K562 (cell line): Measurements from ENCODE around the gene PKP1. TPM values are rescaled to one million over a fixed set of nuclear protein-coding genes. Genes with fewer than 3 reads are reported as not detected.

Source experiments
- ATAC-seq: fragments of 200-7000 bp; cut with Tn5 transposase; 3 replicates; pipeline ENCODE4 v1.9.1; 2020; ENCODE audit warnings: moderate library complexity
- BruUV-seq: library from RNA; stranded (reverse); fragments of 400-500 nt; replicated peaks from 2 replicates; lab custom pipeline; 2021; lab: Mats Ljungman, UMichigan
- CTCF ChIA-PET: fragments of 300-600 bp; formaldehyde crosslinking; extraction: SDS; loops from one replicate; lab custom pipeline; 2021; ENCODE audit warnings: low intra/inter-chr PET ratio; lab: Yijun Ruan, JAX
- POLR2A ChIA-PET: fragments of 300-600, 350-650 bp; sonication (Branson Sonifier 250); formaldehyde crosslinking; extraction: SDS; loops from one replicate; lab custom pipeline; 2021; ENCODE audit warnings: antibody characterized with exemption, inconsistent platforms; lab: Yijun Ruan, JAX
- DNase-seq, 4 experiments: peaks; one replicate each; pipeline versions ENCODE4 v3.0.0 to v3.0.0-alpha.2; 2011 to 2018; ENCODE audit warnings: low spot score in 3 of 4, mixed read lengths in 3 of 4; ENCODE audit errors: extremely low read depth in 1 of 4
- FAIRE-seq: peaks from 2 replicates; lab custom pipeline; 2011; peaks lifted over from hg19 to GRCh38; lab: Jason Lieb, UNC
- H2AFZ ChIP-seq: 2 replicates; pipeline ENCODE4 v1.6.0; 2011; ENCODE audit warnings: low read depth, low read length, control low read depth, inconsistent platforms
- H3K27ac ChIP-seq: fragments of 200-600 bp; 3 replicates; pipeline ENCODE4 v1.8.0; 2011; ENCODE audit warnings: low read depth, mild to moderate bottlenecking, control low read depth, inconsistent platforms, low read length, moderate library complexity, mixed read lengths; ENCODE audit errors: extremely low read depth
- H3K27me3 ChIP-seq, 2 experiments: fragments of 300-600 bp in 1 of 2; 2 replicates in 1 of 2; 3 replicates in 1 of 2; pipeline versions ENCODE4 v1.6.0 to v1.8.0; 2011; ENCODE audit warnings: inconsistent platforms in 2 of 2, low read length in 2 of 2, mild to moderate bottlenecking in 1 of 2, mixed read lengths in 1 of 2, moderate library complexity in 1 of 2; ENCODE audit not compliant: control insufficient read depth in 2 of 2, insufficient read depth in 2 of 2
- H3K36me3 ChIP-seq: fragments of 300-600 bp; 3 replicates; pipeline ENCODE4 v1.8.0; 2011; ENCODE audit warnings: mild to moderate bottlenecking, low read length, inconsistent platforms; ENCODE audit not compliant: control insufficient read depth, insufficient read depth
- H3K4me1 ChIP-seq, 2 experiments: fragments of 200-600 bp in 1 of 2; replicated peaks in 1 of 2; 2 replicates in 1 of 2; 3 replicates in 1 of 2; pipeline versions ENCODE4 v1.5.1 to v1.8.0; 2011; ENCODE audit warnings: inconsistent platforms in 2 of 2, low read length in 2 of 2, mild to moderate bottlenecking in 1 of 2, mixed read lengths in 1 of 2, moderate library complexity in 1 of 2; ENCODE audit not compliant: control insufficient read depth in 2 of 2, insufficient read depth in 2 of 2
- H3K4me2 ChIP-seq: 2 replicates; pipeline ENCODE4 v1.6.1; 2011; ENCODE audit warnings: low read length, control low read depth, inconsistent platforms, mixed read lengths; ENCODE audit not compliant: insufficient read depth
- H3K4me3 ChIP-seq: fragments of 200-600 bp; sonication (generic), shearing (Covaris generic); 2 replicates; pipeline ENCODE4 v1.5.1; 2016; ENCODE audit warnings: control low read depth, inconsistent platforms
- H3K79me2 ChIP-seq: fragments of 200-600 bp; 3 replicates; pipeline ENCODE4 v1.8.0; 2011; ENCODE audit warnings: low read length, inconsistent platforms; ENCODE audit not compliant: control insufficient read depth, insufficient read depth
- H3K9ac ChIP-seq, 2 experiments: 2 replicates each; pipeline versions ENCODE4 v1.6.0 to v1.6.1; 2011; ENCODE audit warnings: low read depth in 2 of 2, low read length in 2 of 2, control low read depth in 1 of 2, inconsistent platforms in 1 of 2, mild to moderate bottlenecking in 1 of 2, mixed read lengths in 1 of 2; ENCODE audit not compliant: insufficient read depth in 1 of 2
- H3K9me1 ChIP-seq: one replicate; pipeline ENCODE4 v1.6.0; 2011; ENCODE audit warnings: inconsistent platforms, mild to moderate bottlenecking, low read length, moderate library complexity; ENCODE audit not compliant: control insufficient read depth, insufficient read depth
- H3K9me3 ChIP-seq: replicated peaks from 2 replicates; pipeline ENCODE4 v1.5.1; 2011; ENCODE audit warnings: low read depth, low read length, inconsistent platforms; ENCODE audit not compliant: control insufficient read depth, insufficient read depth
- H4K20me1 ChIP-seq: replicated peaks from 2 replicates; pipeline ENCODE4 v1.6.1; 2011; ENCODE audit warnings: low read length, inconsistent platforms, mixed read lengths; ENCODE audit not compliant: control insufficient read depth, insufficient read depth
- CREBBP ChIP-seq: IDR thresholded peaks from one replicate; pipeline ENCODE4 v1.6.1; 2012; ENCODE audit warnings: low read depth, mild to moderate bottlenecking, control low read depth, inconsistent platforms, low read length
- GATAD2A ChIP-seq: fragments of 450-650 bp; IDR thresholded peaks from 2 replicates; pipeline ENCODE4 v1.6.1; 2017
- MAFF ChIP-seq: IDR thresholded peaks from 2 replicates; pipeline ENCODE4 v1.6.1; 2012; ENCODE audit warnings: low read length, improper control_type of control experiment
- PHF20 ChIP-seq: fragments of 450-650 bp; IDR thresholded peaks from 2 replicates; pipeline ENCODE4 v1.6.1; 2018; ENCODE audit not compliant: partially characterized antibody
- PHF8 ChIP-seq: fragments of 200-600 bp; sonication (generic); IDR thresholded peaks from 2 replicates; pipeline ENCODE4 v1.6.1; 2012; ENCODE audit warnings: mixed run types, mild to moderate bottlenecking, inconsistent platforms, low read length, moderate library complexity, borderline replicate concordance
- SMARCE1 ChIP-seq: fragments of 450-650 bp; IDR thresholded peaks from 2 replicates; pipeline ENCODE4 v1.7.1; 2016; ENCODE audit warnings: mild to moderate bottlenecking
- STAG1 ChIP-seq: sonication (generic); formaldehyde crosslinking; IDR thresholded peaks from 2 replicates; pipeline ENCODE4 v1.5.0; 2020; ENCODE audit warnings: missing genetic modification reagents, borderline replicate concordance
- ZC3H11A ChIP-seq: IDR thresholded peaks from 2 replicates; pipeline ENCODE4 v1.6.1; 2012; ENCODE audit warnings: low read depth, low read length, improper control_type of control experiment
- ZKSCAN1 ChIP-seq: fragments of 150-350 bp; IDR thresholded peaks from 2 replicates; pipeline ENCODE4 v1.6.1; 2016; ENCODE audit warnings: low read depth, low read length
- ZNF134 ChIP-seq: fragments of 250-450 bp; sonication (Bioruptor Pico); conservative IDR thresholded peaks from 2 replicates; pipeline ENCODE4 v1.4.0; 2020
- WGBS: fragments of 100-300 bp; shearing (Covaris generic); methylation state at CpG from one replicate; pipeline ENCODE4 v1.1.6; 2016; ENCODE audit warnings: low coverage, mixed read lengths; ENCODE audit not compliant: insufficient coverage; ENCODE audit errors: missing lambda C conversion rate; 5-methylcytosine and 5-hydroxymethylcytosine counted together
- in situ Hi-C: fragments of 300-500 bp; cut with MboI; formaldehyde crosslinking; loops from 4 replicates; pipeline ENCODE4 v1.15.0; 2018; ENCODE audit warnings: inconsistent platforms, mixed read lengths
- intact Hi-C: fragments of 100-400 bp; cut with micrococcal nuclease; formaldehyde crosslinking; loops from 2 replicates; pipeline ENCODE4 v1.14.2; 2022
- polyA plus RNA-seq, 8 experiments: library from polyadenylated mRNA; depleted of rRNA in 4 of 8; stranded (reverse) in 5 of 8; unstranded in 3 of 8; fragments of >200 nt; fragmentation: Nextera tagmentation in 2 of 8; fragmentation: Illumina TruSeq in 1 of 8; extraction: Ambion mirVana in 2 of 8; extraction: Trizol in 1 of 8; gene quantifications; 2 replicates each; pipeline versions ENCODE4 v1.2.1 to v1.2.3, GENCODE V29; 2011 to 2014; ENCODE audit warnings: inconsistent platforms in 1 of 8, missing spikeins in 1 of 8
- total RNA-seq, 7 experiments: library from RNA; depleted of rRNA in 6 of 7; stranded (reverse); fragments of >200 nt in 6 of 7; fragmentation: Illumina TruSeq in 2 of 7; extraction: Trizol in 2 of 7; gene quantifications; 2 replicates each; pipeline versions ENCODE4 v1.2.1 to v1.2.3, GENCODE V29; 2011 to 2021; ENCODE audit warnings: low replicate concordance in 1 of 7
- TF ChIP-seq, protein P1 (sequence below): sonication (generic); formaldehyde crosslinking; IDR thresholded peaks from 2 replicates; pipeline ENCODE4 v1.8.0; 2022; ENCODE audit warnings: mild to moderate bottlenecking, missing genetic modification reagents

PKP1 gene
- total and polyA plus RNA-seq, 9 of the 15 experiments (the other 6 are each of a cell fraction or from before 2014, with no cell fraction given): not detected

GRCh38 chr1:201270616-201271390, 12.5 kb upstream of the PKP1 start:
- BruUV-seq: no TSS peak
- peaks cover 0 to 4% of the 10 kb centered on the region in 2 experiments; a peak in 1 of 5 replicates for H3K4me1 ChIP-seq
- CTCF ChIA-PET: no interaction called here

More at GRCh38 chr1:201270616-201271390, 12.5 kb upstream of the PKP1 start:
- intact Hi-C loops (no loop called here), in situ Hi-C loops (no loop called here)
- no peak for FAIRE-seq
- Histone ChIP-seq H4K20me1 (peaks cover 9% of the 10 kb centered on the region), H3K79me2 (no peaks in the 10 kb centered on the region), H3K4me3 (no peak overlapping the region), H3K4me2 (no peak overlapping the region), H3K9me1 (no peaks in the 10 kb centered on the region), H3K9me3 (no peaks in the 10 kb centered on the region), H2AFZ (no peak overlapping the region), H3K27me3 (peaks cover 34 to 61% of the 10 kb centered on the region in 2 experiments; a peak in 4 of 5 replicates), H3K27ac (no peak overlapping the region), H3K9ac (no peak overlapping the region), H3K36me3 (no peaks in the 10 kb centered on the region)
- DNase-seq: no peak
- 3% methylated on average over 6 of the region's 6 CpGs for WGBS
- TF ChIP-seq, protein P1, sequence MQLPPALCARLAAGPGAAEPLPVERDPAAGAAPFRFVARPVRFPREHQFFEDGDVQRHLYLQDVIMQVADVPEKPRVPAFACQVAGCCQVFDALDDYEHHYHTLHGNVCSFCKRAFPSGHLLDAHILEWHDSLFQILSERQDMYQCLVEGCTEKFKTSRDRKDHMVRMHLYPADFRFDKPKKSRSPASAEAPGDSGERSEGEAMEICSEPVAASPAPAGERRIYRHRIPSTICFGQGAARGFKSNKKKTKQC (CRISPR knock-in tag): no peak
- no peak for TF ChIP-seq ZKSCAN1
- no peak for TF ChIP-seq MAFF
- no peak for TF ChIP-seq PHF20
- no peak for TF ChIP-seq ZC3H11A
- no peak for TF ChIP-seq PHF8
- TF ChIP-seq CREBBP: no peak
- no peak for TF ChIP-seq ZNF134 (CRISPR knock-in tag)
- no peak for TF ChIP-seq STAG1
- no peak for TF ChIP-seq GATAD2A
- TF ChIP-seq SMARCE1: no peak
- no peak for ATAC-seq
- POLR2A ChIA-PET: interaction anchor here (0.7 to 1.3 kb wide), 2 partner anchors 11 to 12 kb away, joined by 3 read pairs; partner anchors contain the start of gene PKP1
